GM20000 (cell line): ENCODE data around the gene RUNX1.

Experiments used
- DNase-seq: peaks from one replicate; pipeline ENCODE4 v3.0.0; 2012; ENCODE audit warnings: low spot score
- TF ChIP-seq, protein P1 (sequence below): IDR thresholded peaks from 2 replicates; pipeline ENCODE4 v1.5.1; 2012; ENCODE audit warnings: mild to moderate bottlenecking, control low read depth; ENCODE audit errors: extremely low read depth, missing control alignments

The RUNX1 gene

DNA sequence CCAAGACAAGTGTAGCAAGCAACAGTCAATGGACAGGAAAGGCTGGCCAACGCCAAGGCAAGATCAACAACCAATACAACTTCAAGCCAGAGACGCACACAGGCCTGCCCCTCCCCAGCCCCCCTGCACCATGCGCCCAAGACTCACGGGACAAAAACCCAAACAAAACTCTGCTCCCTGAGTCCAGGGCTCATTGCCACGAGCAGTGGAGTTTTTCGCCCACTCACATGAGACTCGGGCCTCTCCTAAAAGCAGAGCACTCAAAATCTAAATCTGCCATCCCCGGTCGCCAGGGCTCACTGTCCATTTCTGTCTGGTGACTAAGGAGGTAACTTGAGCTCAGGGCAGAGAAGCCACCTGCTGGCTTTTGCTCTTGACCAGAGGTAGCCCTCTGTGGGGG lies 205.5 kb downstream of the RUNX1 start:
- TF ChIP-seq, protein P1, sequence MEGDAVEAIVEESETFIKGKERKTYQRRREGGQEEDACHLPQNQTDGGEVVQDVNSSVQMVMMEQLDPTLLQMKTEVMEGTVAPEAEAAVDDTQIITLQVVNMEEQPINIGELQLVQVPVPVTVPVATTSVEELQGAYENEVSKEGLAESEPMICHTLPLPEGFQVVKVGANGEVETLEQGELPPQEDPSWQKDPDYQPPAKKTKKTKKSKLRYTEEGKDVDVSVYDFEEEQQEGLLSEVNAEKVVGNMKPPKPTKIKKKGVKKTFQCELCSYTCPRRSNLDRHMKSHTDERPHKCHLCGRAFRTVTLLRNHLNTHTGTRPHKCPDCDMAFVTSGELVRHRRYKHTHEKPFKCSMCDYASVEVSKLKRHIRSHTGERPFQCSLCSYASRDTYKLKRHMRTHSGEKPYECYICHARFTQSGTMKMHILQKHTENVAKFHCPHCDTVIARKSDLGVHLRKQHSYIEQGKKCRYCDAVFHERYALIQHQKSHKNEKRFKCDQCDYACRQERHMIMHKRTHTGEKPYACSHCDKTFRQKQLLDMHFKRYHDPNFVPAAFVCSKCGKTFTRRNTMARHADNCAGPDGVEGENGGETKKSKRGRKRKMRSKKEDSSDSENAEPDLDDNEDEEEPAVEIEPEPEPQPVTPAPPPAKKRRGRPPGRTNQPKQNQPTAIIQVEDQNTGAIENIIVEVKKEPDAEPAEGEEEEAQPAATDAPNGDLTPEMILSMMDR = no peak
- DNase-seq = no peak

DNA sequence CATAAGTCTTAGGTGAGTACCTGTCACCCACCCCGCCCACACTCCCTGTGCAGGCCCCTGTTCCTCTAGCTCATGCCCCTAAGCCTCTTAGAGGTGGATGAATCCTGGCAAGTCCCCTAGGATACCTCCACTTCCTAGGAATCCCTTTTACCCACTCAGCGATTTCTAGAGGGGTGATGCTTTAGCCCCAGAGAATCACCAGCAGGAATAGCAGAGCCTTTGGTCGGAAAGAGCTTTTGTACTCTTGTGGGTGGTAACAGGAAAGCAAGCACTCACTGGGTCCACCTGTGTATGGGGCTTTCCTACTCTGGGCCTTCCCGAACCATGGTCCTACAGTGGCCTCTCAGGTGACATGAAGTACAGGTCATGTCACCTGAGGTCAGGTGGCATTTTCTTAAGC lies 207.9 kb downstream of the RUNX1 start:
- TF ChIP-seq, protein P1 = no peak
- DNase-seq = no peak

DNA sequence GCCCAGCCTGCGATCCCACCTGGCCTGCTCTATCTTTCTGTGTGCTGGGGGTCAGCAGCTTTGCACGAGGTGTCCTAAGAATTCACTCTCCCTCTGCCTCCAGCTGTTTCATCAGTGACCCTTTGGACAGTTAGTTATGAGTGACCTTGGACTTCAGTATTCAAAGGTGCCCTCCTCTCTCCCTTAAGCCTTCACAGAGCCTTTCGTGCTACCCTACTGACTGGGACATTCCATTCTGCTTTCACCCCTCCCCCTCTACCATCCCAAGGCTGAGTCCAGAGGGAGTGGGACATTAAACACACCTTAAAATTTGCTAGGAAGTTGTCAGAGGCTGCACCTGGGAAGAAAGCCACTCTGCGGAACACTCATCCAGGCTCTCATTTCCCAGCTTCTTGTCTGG lies 208.4 kb downstream of the RUNX1 start:
- TF ChIP-seq, protein P1 = no peak
- DNase-seq = no peak

DNA sequence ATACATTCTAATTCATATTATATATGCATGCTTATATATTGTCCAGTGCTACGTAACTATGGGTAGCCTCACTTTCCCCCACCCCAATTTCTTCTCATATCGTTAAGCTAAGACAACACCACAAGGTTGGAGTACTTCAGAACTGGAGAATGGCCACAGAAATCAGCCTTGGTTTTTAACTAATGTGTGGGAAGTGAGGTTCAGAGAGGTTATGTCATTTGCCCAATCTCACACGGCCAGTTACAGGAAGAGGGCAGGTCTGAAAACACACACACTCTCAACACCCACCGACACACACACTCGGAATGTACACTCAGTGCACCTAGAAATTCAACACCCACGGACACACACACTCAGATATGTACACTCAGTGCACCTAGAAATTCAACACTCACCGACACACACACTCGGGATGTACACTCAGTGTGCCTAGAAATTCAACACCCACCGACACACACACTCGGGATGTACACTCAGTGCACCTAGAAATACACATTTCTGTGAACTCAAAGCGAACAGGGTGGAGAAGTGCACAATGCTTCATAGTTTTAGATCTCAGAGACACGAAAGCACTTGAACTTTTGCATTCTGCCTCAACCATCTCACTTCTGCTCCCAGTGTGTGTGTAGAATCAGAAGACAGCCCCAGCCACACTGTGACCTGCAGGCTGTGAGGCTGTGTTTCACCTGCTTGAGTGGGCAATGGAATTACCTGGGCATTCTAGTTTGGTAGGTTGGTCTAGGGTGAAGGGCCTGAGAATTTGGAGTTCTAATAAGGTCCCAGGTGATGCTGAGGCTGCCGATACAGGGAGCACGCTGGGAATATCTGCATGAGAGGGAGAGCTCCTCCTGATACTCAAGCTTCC lies 209.9 kb downstream of the RUNX1 start:
- DNase-seq = no peak
- TF ChIP-seq, protein P1 = no peak

GRCh38 chr21:34836933-34837505 lies 212.1 kb downstream of the RUNX1 start:
- DNase-seq = no peak
- TF ChIP-seq, protein P1 = no peak

DNA sequence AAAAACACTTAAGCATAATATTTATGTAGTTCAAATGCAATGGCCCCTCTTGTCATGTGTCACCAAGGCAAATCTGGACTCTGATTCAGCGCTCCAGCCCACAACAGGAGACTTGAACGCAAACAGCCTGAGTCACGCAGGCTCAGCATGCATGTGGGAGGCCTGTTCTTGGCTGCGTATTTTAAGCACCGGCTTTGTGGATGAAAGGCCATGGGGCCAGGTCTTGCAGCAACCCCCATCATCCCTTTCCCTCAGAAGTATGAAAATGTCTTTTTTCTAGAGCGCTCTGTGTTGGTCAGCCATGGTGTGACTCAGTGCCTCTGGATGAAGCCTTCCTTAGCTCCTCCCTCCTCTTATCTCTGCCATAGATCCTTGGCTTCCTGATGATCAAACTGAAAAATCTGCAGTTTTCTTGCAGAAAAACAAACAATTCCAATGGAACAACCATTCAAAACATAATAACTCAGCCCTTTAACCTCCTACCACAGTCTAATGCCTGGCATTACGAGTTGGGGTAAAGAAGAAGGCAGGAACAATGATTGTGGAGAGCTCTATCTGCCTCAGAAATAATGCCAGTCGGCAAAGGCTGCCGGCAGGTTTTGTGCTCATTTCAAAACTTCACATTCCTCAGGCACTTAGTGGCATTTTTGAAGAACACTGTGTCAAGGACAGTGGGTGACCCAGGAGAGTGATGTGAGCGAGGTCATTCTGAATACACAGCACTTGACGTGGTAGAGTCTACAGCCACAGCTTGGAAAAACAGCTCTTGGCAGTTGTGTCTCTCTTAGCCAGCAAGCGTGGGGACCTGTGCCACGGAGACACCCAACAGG lies 212.8 kb downstream of the RUNX1 start:
- DNase-seq = no peak
- TF ChIP-seq, protein P1 = no peak

GRCh38 chr21:34835526-34835925 lies 213.6 kb downstream of the RUNX1 start:
- DNase-seq = no peak
- TF ChIP-seq, protein P1 = no peak
